K562 (cell line): Measurements from ENCODE around the gene GPX2.

Experiments
- CTCF ChIP-seq, 3 experiments: IDR thresholded peaks in 2 of 3; conservative IDR thresholded peaks in 1 of 3; 2 replicates each; pipeline ENCODE4 v1.5.1; 2011 to 2012; ENCODE audit warnings: low read length in 3 of 3, mild to moderate bottlenecking in 3 of 3, control low read depth in 2 of 3, improper control_type of control experiment in 1 of 3, inconsistent platforms in 1 of 3, low read depth in 1 of 3, mixed read lengths in 1 of 3, moderate library complexity in 1 of 3; ENCODE audit not compliant: insufficient read depth in 2 of 3
- E2F4 ChIP-seq: sonication (generic); formaldehyde crosslinking; IDR thresholded peaks from 2 replicates; pipeline ENCODE4 v1.8.0; 2022; ENCODE audit warnings: mild to moderate bottlenecking, low read depth, missing genetic modification reagents
- EZH2 ChIP-seq: IDR thresholded peaks from 2 replicates; pipeline ENCODE4 v1.6.1; 2012; ENCODE audit warnings: low read depth, mild to moderate bottlenecking, inconsistent platforms, low read length, borderline replicate concordance
- JUND ChIP-seq, 2 experiments: IDR thresholded peaks; 2 replicates in 1 of 2; 3 replicates in 1 of 2; pipeline ENCODE4 v1.6.1; 2011; ENCODE audit warnings: borderline replicate concordance in 2 of 2, low read depth in 2 of 2, low read length in 2 of 2, improper control_type of control experiment in 1 of 2, missing biosample characterization in 1 of 2, missing genetic modification characterization in 1 of 2, missing genetic modification reagents in 1 of 2
- PKNOX1 ChIP-seq: fragments of 450-650 bp; IDR thresholded peaks from 2 replicates; pipeline ENCODE4 v1.6.1; 2016
- PRMT5 ChIP-seq: sonication (generic); formaldehyde crosslinking; IDR thresholded peaks from 2 replicates; pipeline ENCODE4 v1.5.0; 2020; ENCODE audit warnings: missing genetic modification reagents
- RAD21 ChIP-seq, 2 experiments: fragments of 250-450 bp in 1 of 2; fragments of 450-650 bp in 1 of 2; sonication (Bioruptor Pico) in 1 of 2; formaldehyde crosslinking in 1 of 2; IDR thresholded peaks in 1 of 2; conservative IDR thresholded peaks in 1 of 2; 2 replicates each; pipeline versions ENCODE4 v1.4.0 to v1.8.0; 2020 to 2022; ENCODE audit warnings: mild to moderate bottlenecking in 2 of 2, moderate library complexity in 1 of 2
- RB1 ChIP-seq: fragments of 450-650 bp; IDR thresholded peaks from 2 replicates; pipeline ENCODE4 v1.6.1; 2017; ENCODE audit warnings: low read depth, mild to moderate bottlenecking
- SP2 ChIP-seq: IDR thresholded peaks from 2 replicates; pipeline ENCODE4 v1.6.1; 2011; ENCODE audit warnings: mild to moderate bottlenecking, low read depth, low read length, moderate library complexity; ENCODE audit not compliant: poor library complexity, severe bottlenecking; ENCODE audit errors: extremely low read depth
- SREBF1 ChIP-seq: fragments of 150-350 bp; IDR thresholded peaks from 2 replicates; pipeline ENCODE4 v1.6.1; 2014; ENCODE audit warnings: antibody characterized with exemption, low read depth, low read length, borderline replicate concordance
- TOE1 ChIP-seq, 2 experiments: fragments of 450-650 bp in 1 of 2; sonication (generic) in 1 of 2; formaldehyde crosslinking in 1 of 2; IDR thresholded peaks; 2 replicates each; pipeline versions ENCODE4 v1.7.1 to v1.8.0; 2016 to 2022; ENCODE audit warnings: borderline replicate concordance in 2 of 2, mild to moderate bottlenecking in 2 of 2, antibody characterized with exemption in 1 of 2, inconsistent platforms in 1 of 2, low read depth in 1 of 2, missing genetic modification reagents in 1 of 2, moderate library complexity in 1 of 2
- YY1 ChIP-seq, 3 experiments: IDR thresholded peaks; 2 replicates each; pipeline ENCODE4 v1.6.1; 2011; ENCODE audit warnings: low read length in 2 of 3, mild to moderate bottlenecking in 2 of 3, moderate library complexity in 2 of 3, borderline replicate concordance in 1 of 3, control low read depth in 1 of 3, low read depth in 1 of 3; ENCODE audit not compliant: insufficient read depth in 3 of 3, insufficient replicate concordance in 2 of 3, control insufficient read depth in 1 of 3, insufficient read length in 1 of 3; ENCODE audit errors: extremely low read depth in 1 of 3
- ZNF696 ChIP-seq: fragments of 250-450 bp; sonication (Bioruptor Pico); conservative IDR thresholded peaks from 2 replicates; pipeline ENCODE4 v1.4.0; 2020; ENCODE audit warnings: mild to moderate bottlenecking, moderate library complexity

GRCh38 chr14:64968167-64968566, 25.6 kb upstream of the GPX2 start:
- TF ChIP-seq EZH2, result no peak
- no peak for TF ChIP-seq YY1 (IDR thresholded peaks at IDR 0.05; ENCODE audit: borderline replicate concordance in 1 of 3, control insufficient read depth in 1 of 3, extremely low read depth in 1 of 3, insufficient read depth in 3 of 3, insufficient read length in 1 of 3, insufficient replicate concordance in 2 of 3, low read depth in 1 of 3, low read length in 2 of 3)
- TF ChIP-seq PRMT5 (CRISPR knock-in tag), result no peak
- TF ChIP-seq RAD21 (CRISPR knock-in tag; conservative IDR thresholded peaks at IDR 0.05 in 1 of 2, IDR thresholded peaks at IDR 0.05 in 1 of 2), result no peak
- no peak for TF ChIP-seq CTCF (IDR thresholded peaks at IDR 0.05 in 2 of 3, conservative IDR thresholded peaks at IDR 0.05 in 1 of 3; ENCODE audit: insufficient read depth in 2 of 3, low read depth in 1 of 3, low read length in 3 of 3)
- no peak for TF ChIP-seq JUND (IDR thresholded peaks at IDR 0.05; ENCODE audit: borderline replicate concordance, low read depth, low read length)
- TF ChIP-seq JUND (tag; IDR thresholded peaks at IDR 0.05; ENCODE audit: borderline replicate concordance, low read depth, low read length), result no peak
- no peak for TF ChIP-seq PKNOX1
- TF ChIP-seq RB1, result no peak
- TF ChIP-seq ZNF696 (CRISPR knock-in tag), result no peak
- TF ChIP-seq SP2, result no peak
- no peak for TF ChIP-seq SREBF1
- no peak for TF ChIP-seq E2F4 (CRISPR knock-in tag)
- no peak for TF ChIP-seq TOE1 (IDR thresholded peaks at IDR 0.05; ENCODE audit: borderline replicate concordance)
- no peak for TF ChIP-seq TOE1 (CRISPR knock-in tag; IDR thresholded peaks at IDR 0.05; ENCODE audit: borderline replicate concordance, low read depth)
